ENCODE results near the gene MBOAT2. TPM values are rescaled to one million over a fixed set of nuclear protein-coding genes. Genes with fewer than 3 reads are reported as not detected.

Gene MBOAT2
- total and polyA plus RNA-seq, 7 donors, result 0.11 to 3.5 (median 0.83) TPM

- Histone ChIP-seq H3K4me1 (no peaks in the 10 kb centered on the region), H3K36me3 (ENCODE audit: insufficient read depth in 1 of 2, low read depth in 1 of 2) (no peaks in the 10 kb centered on the region), H3K27ac (no peak overlapping the region), H3K27me3 (ENCODE audit: insufficient read depth in 3 of 3, low read length in 2 of 3) (peaks cover 0 to 6% (median 2%) of the 10 kb centered on the region in 3 donors), H3K4me3 (no peak overlapping the region), H3K9me3 (no peaks in the 10 kb centered on the region)
- no peak for DNase-seq
- intact Hi-C loops (cut with DNase I), result no loop called here
- WGBS, 3 donors, result 78 to 82% (median 81%) methylated on average over 4 of the region's 4 CpGs
- no peak for ATAC-seq
- no peak for TF ChIP-seq CTCF (IDR thresholded peaks at IDR 0.05)
Observed at GRCh38 chr2:9025746-9026145, 22.3 kb upstream of the MBOAT2 start.

GRCh38 chr2:9024575-9024974 is 21.1 kb upstream of the MBOAT2 start:
- no peaks in the 10 kb centered on the region for H3K4me1 ChIP-seq
- no peak overlapping the region for H3K27ac ChIP-seq
- intact Hi-C loops (cut with DNase I), result no loop called here
- ATAC-seq (no peak), DNase-seq (no peak)
- TF ChIP-seq CTCF (IDR thresholded peaks at IDR 0.05), result no peak
- no peak overlapping the region for H3K4me3 ChIP-seq
- H3K27me3 ChIP-seq (ENCODE audit: insufficient read depth in 3 of 3, low read length in 2 of 3), result peaks cover 0 to 6% (median 2%) of the 10 kb centered on the region in 3 donors
- no peaks in the 10 kb centered on the region for H3K9me3 ChIP-seq
- H3K36me3 ChIP-seq (ENCODE audit: insufficient read depth in 1 of 2, low read depth in 1 of 2), result no peaks in the 10 kb centered on the region

- no peaks in the 10 kb centered on the region for H3K4me1 ChIP-seq
- no peak overlapping the region for H3K4me3 ChIP-seq
- H3K9me3 ChIP-seq, result no peaks in the 10 kb centered on the region
- TF ChIP-seq CTCF (IDR thresholded peaks at IDR 0.05), result no peak
- H3K36me3 ChIP-seq (ENCODE audit: insufficient read depth in 1 of 2, low read depth in 1 of 2), result no peaks in the 10 kb centered on the region
- H3K27me3 ChIP-seq (ENCODE audit: insufficient read depth in 3 of 3, low read length in 2 of 3), result peaks cover 0 to 2% (median 0%) of the 10 kb centered on the region in 3 donors
- DNase-seq (no peak), ATAC-seq (no peak)
- H3K27ac ChIP-seq, result no peak overlapping the region
- intact Hi-C loops (cut with DNase I), result no loop called here
- 43 to 83% (median 46%) methylated on average over 1 of the region's 1 CpG for WGBS, 3 donors
Observed at GRCh38 chr2:9021563-9022211, 18.2 kb upstream of the MBOAT2 start.

- no peaks in the 10 kb centered on the region for H3K36me3 ChIP-seq (ENCODE audit: insufficient read depth in 1 of 2, low read depth in 1 of 2)
- 91 to 94% (median 92%) methylated on average over 5 of the region's 5 CpGs for WGBS, 3 donors
- TF ChIP-seq CTCF (IDR thresholded peaks at IDR 0.05), result no peak
- H3K4me3 ChIP-seq, result no peak overlapping the region
- no peak for DNase-seq
- peaks cover 0 to 2% (median 0%) of the 10 kb centered on the region in 3 donors for H3K27me3 ChIP-seq (ENCODE audit: insufficient read depth in 3 of 3, low read length in 2 of 3)
- intact Hi-C loops (cut with DNase I), result no loop called here
- no peaks in the 10 kb centered on the region for H3K9me3 ChIP-seq
- H3K4me1 ChIP-seq, result no peaks in the 10 kb centered on the region
- ATAC-seq, result no peak
- no peak overlapping the region for H3K27ac ChIP-seq
Observed at GRCh38 chr2:9020267-9020666, 16.8 kb upstream of the MBOAT2 start.

- no peak for TF ChIP-seq CTCF (IDR thresholded peaks at IDR 0.05)
- H3K4me3 ChIP-seq, result no peak overlapping the region
- DNase-seq (no peak), ATAC-seq (no peak)
- H3K4me1 ChIP-seq, result no peaks in the 10 kb centered on the region
- no peaks in the 10 kb centered on the region for H3K9me3 ChIP-seq
- 45 to 59% (median 58%) methylated on average over 7 of the region's 7 CpGs for WGBS, 3 donors
- intact Hi-C loops (cut with DNase I), result no loop called here
- no peak overlapping the region for H3K27ac ChIP-seq
- no peaks in the 10 kb centered on the region for H3K36me3 ChIP-seq (ENCODE audit: insufficient read depth in 1 of 2, low read depth in 1 of 2)
- H3K27me3 ChIP-seq (ENCODE audit: insufficient read depth in 3 of 3, low read length in 2 of 3), result no peaks in the 10 kb centered on the region
Observed at GRCh38 chr2:9018534-9018933, 15.1 kb upstream of the MBOAT2 start.
